Activated CD8-positive, alpha-beta memory T cell treated with anti-CD3 and anti-CD28 coated beads, Interleukin-2, amount 10 ng/mL, durations not matched to agents 7 days and 5 days (primary cell): ENCODE measurements around the gene CERK. TPM values are rescaled to one million over a fixed set of nuclear protein-coding genes. Genes with fewer than 3 reads are reported as not detected.

Experiments used
- ATAC-seq: fragments of 150-1000 bp; cut with Tn5 transposase; one replicate; pipeline ENCODE4 v1.10.0; 2021; ENCODE audit warnings: moderate library complexity
- CTCF ChIA-PET: fragments of 350-600 bp; sonication (Branson Sonifier 250); formaldehyde crosslinking; loops from one replicate; lab custom pipeline; 2021; ENCODE audit warnings: antibody characterized with exemption; lab: Charles Lee
- DNase-seq: peaks from one replicate; pipeline ENCODE4 v3.0.0-alpha.2; 2020
- H3K27ac Mint-ChIP-seq: one replicate; pipeline ENCODE4 v1.8.0; 2021; ENCODE audit warnings: mild to moderate bottlenecking, mixed read lengths
- H3K27me3 Mint-ChIP-seq: one replicate; pipeline ENCODE4 v1.8.0; 2021; ENCODE audit warnings: mixed read lengths
- H3K36me3 Mint-ChIP-seq: one replicate; pipeline ENCODE4 v1.8.0; 2021; ENCODE audit warnings: mild to moderate bottlenecking, mixed read lengths
- H3K4me1 Mint-ChIP-seq: one replicate; pipeline ENCODE4 v1.8.0; 2021; ENCODE audit warnings: mixed read lengths
- H3K4me3 Mint-ChIP-seq: one replicate; pipeline ENCODE4 v1.8.0; 2021; ENCODE audit warnings: mild to moderate bottlenecking, moderate library complexity, mixed read lengths
- H3K9me3 Mint-ChIP-seq: one replicate; pipeline ENCODE4 v1.8.0; 2022; ENCODE audit warnings: low read depth, mixed read lengths
- total RNA-seq, 2 experiments: library from RNA; stranded (reverse); gene quantifications; one replicate each; pipeline ENCODE4 v1.2.3, GENCODE V29; 2021

CERK gene
- total RNA-seq, 2 experiments from 2014 or later: 53.3 to 59.7 TPM

GRCh38 chr22:46671824-46672432 is 66.1 kb downstream of the CERK start:
- CTCF ChIA-PET: interaction anchor here (0.9 kb wide), 1 partner anchor 109 kb away, joined by 3 read pairs; no protein-coding TSS in a partner anchor
- no peak overlapping the region for H3K27ac Mint-ChIP-seq
- no peaks in the 10 kb centered on the region for H3K27me3 Mint-ChIP-seq
- H3K36me3 Mint-ChIP-seq: no peaks in the 10 kb centered on the region
- H3K9me3 Mint-ChIP-seq: no peaks in the 10 kb centered on the region
- H3K4me3 Mint-ChIP-seq: no peak overlapping the region
- DNase-seq: no peak
- no peak for ATAC-seq
- H3K4me1 Mint-ChIP-seq: peaks cover 23% of the 10 kb centered on the region

GRCh38 chr22:46669201-46669600 is 68.9 kb downstream of the CERK start:
- Mint-ChIP-seq H3K4me1 (peaks cover 12% of the 10 kb centered on the region), H3K4me3 (no peak overlapping the region), H3K27ac (no peak overlapping the region), H3K36me3 (no peaks in the 10 kb centered on the region), H3K27me3 (no peaks in the 10 kb centered on the region), H3K9me3 (no peaks in the 10 kb centered on the region)
- ATAC-seq (no peak), DNase-seq (no peak)
- CTCF ChIA-PET: interaction anchor here (0.6 to 1.1 kb wide), 2 partner anchors 47 to 302 kb away, joined by 3 to 4 read pairs; no protein-coding TSS in a partner anchor

- CTCF ChIA-PET: no interaction called here
Observed at GRCh38 chr22:46668116-46668515, 69.9 kb downstream of the CERK start.

GRCh38 chr22:46667245-46667623 is 70.8 kb downstream of the CERK start:
- H3K27ac Mint-ChIP-seq: no peak overlapping the region
- no peaks in the 10 kb centered on the region for H3K4me1 Mint-ChIP-seq
- no peak overlapping the region for H3K4me3 Mint-ChIP-seq
- no peaks in the 10 kb centered on the region for H3K36me3 Mint-ChIP-seq
- DNase-seq (no peak), ATAC-seq (no peak)
- H3K27me3 Mint-ChIP-seq: no peaks in the 10 kb centered on the region
- no peaks in the 10 kb centered on the region for H3K9me3 Mint-ChIP-seq
- CTCF ChIA-PET: no interaction called here

More at GRCh38 chr22:46668116-46668515, 69.9 kb downstream of the CERK start:
- H3K4me1 Mint-ChIP-seq: peaks cover 2% of the 10 kb centered on the region
- no peak for DNase-seq
- no peaks in the 10 kb centered on the region for H3K27me3 Mint-ChIP-seq
- no peak for ATAC-seq
- no peaks in the 10 kb centered on the region for H3K36me3 Mint-ChIP-seq
- H3K4me3 Mint-ChIP-seq: no peak overlapping the region
- H3K9me3 Mint-ChIP-seq: no peaks in the 10 kb centered on the region
- no peak overlapping the region for H3K27ac Mint-ChIP-seq

- no peak overlapping the region for H3K4me3 Mint-ChIP-seq
Observed at GRCh38 chr22:46666577-46667244, 71.3 kb downstream of the CERK start.

GRCh38 chr22:46665751-46666280 is 72.2 kb downstream of the CERK start:
- H3K9me3 Mint-ChIP-seq: no peaks in the 10 kb centered on the region
- DNase-seq (no peak), ATAC-seq (no peak)
- no peak overlapping the region for H3K4me3 Mint-ChIP-seq
- peaks cover 10% of the 10 kb centered on the region for H3K4me1 Mint-ChIP-seq
- H3K36me3 Mint-ChIP-seq: no peaks in the 10 kb centered on the region
- no peaks in the 10 kb centered on the region for H3K27me3 Mint-ChIP-seq
- CTCF ChIA-PET: no interaction called here
- no peak overlapping the region for H3K27ac Mint-ChIP-seq

More at GRCh38 chr22:46666577-46667244, 71.3 kb downstream of the CERK start:
- no peak overlapping the region for H3K27ac Mint-ChIP-seq
- H3K9me3 Mint-ChIP-seq: no peaks in the 10 kb centered on the region
- no peaks in the 10 kb centered on the region for H3K27me3 Mint-ChIP-seq
- CTCF ChIA-PET: interaction anchor here (0.6 kb wide), 1 partner anchor 104 kb away, joined by 3 read pairs; no protein-coding TSS in a partner anchor
- DNase-seq (no peak), ATAC-seq (no peak)
- H3K36me3 Mint-ChIP-seq: no peaks in the 10 kb centered on the region
- peaks cover 1% of the 10 kb centered on the region for H3K4me1 Mint-ChIP-seq

GRCh38 chr22:46665151-46665695 is 72.8 kb downstream of the CERK start:
- no peaks in the 10 kb centered on the region for H3K9me3 Mint-ChIP-seq
- CTCF ChIA-PET: no interaction called here

DNA sequence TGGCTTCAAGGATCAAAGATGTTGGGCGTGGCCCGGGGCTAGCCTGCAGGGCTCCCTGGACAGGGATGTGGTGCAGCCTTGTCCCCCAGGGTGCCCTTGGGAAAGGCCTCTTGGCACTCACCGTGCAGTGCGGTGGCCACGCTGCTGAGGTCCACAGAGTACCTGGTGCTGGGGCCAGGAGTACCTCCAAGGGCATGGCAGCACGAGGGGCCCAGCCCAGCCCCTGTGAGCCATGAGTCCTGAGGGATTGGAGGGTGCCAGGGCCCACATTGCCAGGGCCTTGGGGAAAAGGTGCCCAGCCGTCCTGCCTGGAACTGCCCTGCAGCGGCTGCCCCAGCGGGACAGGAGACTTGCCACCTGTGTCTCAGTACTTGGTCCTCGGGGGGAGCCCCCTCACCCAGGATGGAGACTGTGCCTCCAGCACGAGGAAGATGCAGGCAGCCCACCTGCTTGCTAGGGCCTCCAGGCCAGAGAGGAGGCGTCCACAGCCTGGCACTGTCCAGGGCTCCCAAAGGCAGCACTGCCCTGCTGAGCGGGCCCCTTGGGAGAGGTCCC is 73.7 kb downstream of the CERK start:
- no peaks in the 10 kb centered on the region for H3K36me3 Mint-ChIP-seq
- no peak overlapping the region for H3K4me3 Mint-ChIP-seq
- no peak overlapping the region for H3K27ac Mint-ChIP-seq
- H3K27me3 Mint-ChIP-seq: no peaks in the 10 kb centered on the region
- no peak for ATAC-seq
- peaks cover 14% of the 10 kb centered on the region for H3K4me1 Mint-ChIP-seq
- no peak for DNase-seq
- no peaks in the 10 kb centered on the region for H3K9me3 Mint-ChIP-seq
- CTCF ChIA-PET: no interaction called here

More at GRCh38 chr22:46665151-46665695, 72.8 kb downstream of the CERK start:
- Mint-ChIP-seq H3K27me3 (no peaks in the 10 kb centered on the region), H3K4me3 (no peak overlapping the region), H3K36me3 (no peaks in the 10 kb centered on the region), H3K4me1 (peaks cover 13% of the 10 kb centered on the region), H3K27ac (no peak overlapping the region)
- DNase-seq (no peak), ATAC-seq (no peak)

DNA sequence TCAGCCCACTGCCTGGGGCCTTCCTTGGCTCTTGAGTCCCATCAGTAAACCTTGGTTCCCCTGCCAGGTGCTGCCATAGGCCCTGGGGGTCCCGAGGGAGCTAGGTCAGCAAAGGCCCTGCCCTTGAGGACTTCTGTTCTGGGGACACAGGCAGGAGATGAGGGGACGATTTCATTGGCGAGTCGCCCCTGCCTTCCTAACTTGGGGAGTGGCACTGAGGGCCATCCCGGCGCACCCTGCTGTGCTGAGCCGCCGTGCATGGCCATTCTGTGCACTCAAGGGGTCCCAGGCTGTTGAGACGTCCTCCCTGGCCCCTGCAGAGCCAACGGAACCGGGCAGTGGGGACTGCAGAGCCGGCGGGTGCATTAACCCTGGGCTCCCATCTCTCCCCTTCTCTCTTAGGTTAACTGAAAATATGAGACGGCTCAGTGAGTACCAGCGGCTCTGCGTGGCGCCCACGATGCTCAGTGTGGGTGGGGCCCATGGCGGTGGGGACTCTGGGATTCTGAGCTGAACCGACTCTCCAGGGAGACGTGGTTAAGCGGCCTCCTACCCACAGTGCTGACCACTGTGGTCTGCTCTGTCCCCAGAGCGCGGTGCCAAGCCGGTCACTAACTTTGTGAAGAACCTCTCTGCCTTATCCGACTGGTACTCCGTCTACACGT is 74.5 kb downstream of the CERK start:
- DNase-seq (no peak), ATAC-seq (no peak)
- Mint-ChIP-seq H3K36me3 (no peaks in the 10 kb centered on the region), H3K4me1 (peaks cover 14% of the 10 kb centered on the region), H3K27ac (no peak overlapping the region), H3K9me3 (no peaks in the 10 kb centered on the region), H3K27me3 (no peaks in the 10 kb centered on the region), H3K4me3 (no peak overlapping the region)
- CTCF ChIA-PET: no interaction called here

GRCh38 chr22:46663001-46663400 is 75.1 kb downstream of the CERK start:
- no peak for ATAC-seq
- Mint-ChIP-seq H3K27me3 (no peaks in the 10 kb centered on the region), H3K36me3 (no peaks in the 10 kb centered on the region), H3K4me1 (peaks cover 14% of the 10 kb centered on the region), H3K9me3 (no peaks in the 10 kb centered on the region), H3K4me3 (no peak overlapping the region), H3K27ac (no peak overlapping the region)
- DNase-seq: no peak
- CTCF ChIA-PET: interaction anchor here (1.0 kb wide), 1 partner anchor 100 kb away, joined by 3 read pairs; no protein-coding TSS in a partner anchor

GRCh38 chr22:46662226-46662625 is 75.8 kb downstream of the CERK start:
- no peak overlapping the region for H3K27ac Mint-ChIP-seq
- H3K9me3 Mint-ChIP-seq: no peaks in the 10 kb centered on the region
- H3K4me1 Mint-ChIP-seq: peaks cover 14% of the 10 kb centered on the region
- no peak overlapping the region for H3K4me3 Mint-ChIP-seq
- DNase-seq: no peak
- H3K36me3 Mint-ChIP-seq: no peaks in the 10 kb centered on the region
- H3K27me3 Mint-ChIP-seq: no peaks in the 10 kb centered on the region
- ATAC-seq: no peak
- CTCF ChIA-PET: interaction anchor here (1.0 kb wide), 1 partner anchor 99 kb away, joined by 3 read pairs; no protein-coding TSS in a partner anchor

DNA sequence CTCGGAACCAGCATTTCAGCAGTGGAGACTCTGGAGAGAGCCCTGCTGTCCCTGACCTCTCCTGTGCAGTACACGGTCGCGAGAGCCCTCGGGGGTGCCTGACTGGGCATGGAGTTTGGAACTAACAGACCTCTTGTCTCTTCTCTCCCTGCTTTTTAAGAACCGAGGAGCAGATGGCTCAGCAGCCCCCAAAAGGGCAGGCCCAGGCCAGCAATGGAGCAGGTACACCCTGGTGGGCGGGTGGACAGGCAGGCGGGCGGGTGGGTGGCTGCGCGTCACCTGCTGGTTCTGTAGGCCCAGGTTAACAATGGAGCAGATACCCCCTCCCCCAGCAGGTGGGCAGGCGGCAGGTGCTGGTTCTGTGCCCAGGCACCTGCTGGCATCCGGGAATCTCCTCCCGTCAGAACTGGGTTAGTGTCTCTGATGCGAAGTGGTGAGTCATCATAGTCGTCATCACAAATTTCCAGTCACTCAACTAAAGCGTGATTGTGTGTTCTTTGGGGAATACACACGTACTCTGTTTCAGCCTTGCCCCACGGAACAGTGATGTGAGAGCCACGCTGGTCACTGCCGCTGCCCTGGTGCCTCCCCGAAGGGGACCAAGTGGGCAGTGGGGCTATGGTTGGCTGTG is 76.7 kb downstream of the CERK start:
- H3K4me1 Mint-ChIP-seq: peaks cover 14% of the 10 kb centered on the region
- no peak overlapping the region for H3K4me3 Mint-ChIP-seq
- DNase-seq (no peak), ATAC-seq (peak; percentile 55)
- no peaks in the 10 kb centered on the region for H3K36me3 Mint-ChIP-seq
- peak overlapping the region; percentile 43 for H3K27ac Mint-ChIP-seq
- CTCF ChIA-PET: no interaction called here
- no peaks in the 10 kb centered on the region for H3K27me3 Mint-ChIP-seq
- no peaks in the 10 kb centered on the region for H3K9me3 Mint-ChIP-seq
